Measurements from ENCODE around the gene HKDC1.

HKDC1 gene

DNA sequence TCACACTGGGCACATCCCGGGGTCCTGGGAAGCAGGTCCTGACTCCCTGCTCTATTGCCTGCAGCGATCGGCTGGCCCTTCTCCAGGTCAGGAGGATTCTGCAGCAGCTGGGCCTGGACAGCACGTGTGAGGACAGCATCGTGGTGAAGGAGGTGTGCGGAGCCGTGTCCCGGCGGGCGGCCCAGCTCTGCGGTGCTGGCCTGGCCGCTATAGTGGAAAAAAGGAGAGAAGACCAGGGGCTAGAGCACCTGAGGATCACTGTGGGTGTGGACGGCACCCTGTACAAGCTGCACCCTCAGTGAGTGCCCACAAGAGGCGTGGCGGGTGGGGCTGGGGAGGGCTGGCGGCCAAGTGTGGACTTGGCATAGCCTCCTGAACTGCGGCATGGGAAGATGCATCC is 45.4 kb downstream of the HKDC1 start:
- no peak overlapping the region for H2AFZ ChIP-seq (ENCODE audit: low read depth)
- no peak overlapping the region for H3K27ac ChIP-seq
- no peak overlapping the region for H3K9ac ChIP-seq
- TF ChIP-seq, protein P1, sequence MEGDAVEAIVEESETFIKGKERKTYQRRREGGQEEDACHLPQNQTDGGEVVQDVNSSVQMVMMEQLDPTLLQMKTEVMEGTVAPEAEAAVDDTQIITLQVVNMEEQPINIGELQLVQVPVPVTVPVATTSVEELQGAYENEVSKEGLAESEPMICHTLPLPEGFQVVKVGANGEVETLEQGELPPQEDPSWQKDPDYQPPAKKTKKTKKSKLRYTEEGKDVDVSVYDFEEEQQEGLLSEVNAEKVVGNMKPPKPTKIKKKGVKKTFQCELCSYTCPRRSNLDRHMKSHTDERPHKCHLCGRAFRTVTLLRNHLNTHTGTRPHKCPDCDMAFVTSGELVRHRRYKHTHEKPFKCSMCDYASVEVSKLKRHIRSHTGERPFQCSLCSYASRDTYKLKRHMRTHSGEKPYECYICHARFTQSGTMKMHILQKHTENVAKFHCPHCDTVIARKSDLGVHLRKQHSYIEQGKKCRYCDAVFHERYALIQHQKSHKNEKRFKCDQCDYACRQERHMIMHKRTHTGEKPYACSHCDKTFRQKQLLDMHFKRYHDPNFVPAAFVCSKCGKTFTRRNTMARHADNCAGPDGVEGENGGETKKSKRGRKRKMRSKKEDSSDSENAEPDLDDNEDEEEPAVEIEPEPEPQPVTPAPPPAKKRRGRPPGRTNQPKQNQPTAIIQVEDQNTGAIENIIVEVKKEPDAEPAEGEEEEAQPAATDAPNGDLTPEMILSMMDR (conservative IDR thresholded peaks at IDR 0.05; ENCODE audit: low read depth, low read length), result no peak
- no peaks in the 10 kb centered on the region for H3K79me2 ChIP-seq (ENCODE audit: insufficient read depth, low read depth)
- H3K36me3 ChIP-seq (ENCODE audit: insufficient read depth), result no peaks in the 10 kb centered on the region
- no peaks in the 10 kb centered on the region for H4K20me1 ChIP-seq (ENCODE audit: insufficient read depth)
- H3K4me1 ChIP-seq (ENCODE audit: low read depth, poor library complexity, severe bottlenecking), result no peaks in the 10 kb centered on the region
- no peak overlapping the region for H3K4me2 ChIP-seq
- H3K27me3 ChIP-seq (ENCODE audit: insufficient read depth, low read depth), result no peaks in the 10 kb centered on the region
- H3K4me3 ChIP-seq (IDR thresholded peaks at IDR 0.05; ENCODE audit: insufficient read depth, low read depth, low read length), result no peak overlapping the region

DNA sequence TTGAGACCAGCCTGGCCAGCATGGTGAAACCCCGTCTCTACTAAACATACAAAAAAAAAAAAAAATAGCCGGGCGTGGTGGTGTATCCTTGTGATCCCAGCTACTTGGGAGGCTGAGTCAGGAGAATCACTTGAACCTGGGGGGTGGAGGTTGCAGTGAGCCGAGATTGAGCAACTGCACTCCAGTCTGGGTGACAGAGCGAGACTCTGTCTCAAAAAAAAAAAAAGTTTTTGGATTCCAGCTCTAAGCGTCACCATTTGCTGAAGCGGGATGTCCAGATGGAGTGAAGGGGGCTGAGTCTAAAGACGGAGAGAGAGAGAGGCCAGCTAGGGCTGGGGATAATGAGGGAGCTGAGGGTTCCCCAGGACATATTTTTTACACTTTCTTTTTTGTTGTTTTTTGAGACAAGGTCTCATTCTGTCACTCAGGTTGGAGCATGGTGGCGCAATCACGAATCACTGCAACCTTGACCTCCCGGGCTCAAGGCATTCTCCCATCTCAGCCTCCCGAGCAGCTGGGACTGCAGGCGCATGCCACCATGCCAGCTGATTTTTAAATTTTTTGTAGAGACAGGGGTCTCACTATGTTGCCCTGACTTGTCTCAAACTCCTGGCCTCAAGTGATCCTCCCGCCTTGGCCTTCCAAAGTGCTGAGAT is 48.8 kb downstream of the HKDC1 start:
- Histone ChIP-seq H3K27ac (no peak overlapping the region), H3K4me3 (IDR thresholded peaks at IDR 0.05; ENCODE audit: insufficient read depth, low read depth, low read length) (no peak overlapping the region), H4K20me1 (ENCODE audit: insufficient read depth) (no peaks in the 10 kb centered on the region), H2AFZ (ENCODE audit: low read depth) (no peak overlapping the region), H3K27me3 (ENCODE audit: insufficient read depth, low read depth) (no peaks in the 10 kb centered on the region), H3K9ac (no peak overlapping the region), H3K36me3 (ENCODE audit: insufficient read depth) (no peaks in the 10 kb centered on the region), H3K4me1 (ENCODE audit: low read depth, poor library complexity, severe bottlenecking) (no peaks in the 10 kb centered on the region), H3K4me2 (no peak overlapping the region), H3K79me2 (ENCODE audit: insufficient read depth, low read depth) (no peaks in the 10 kb centered on the region)
- TF ChIP-seq, protein P1 (conservative IDR thresholded peaks at IDR 0.05; ENCODE audit: low read depth, low read length), result no peak

DNA sequence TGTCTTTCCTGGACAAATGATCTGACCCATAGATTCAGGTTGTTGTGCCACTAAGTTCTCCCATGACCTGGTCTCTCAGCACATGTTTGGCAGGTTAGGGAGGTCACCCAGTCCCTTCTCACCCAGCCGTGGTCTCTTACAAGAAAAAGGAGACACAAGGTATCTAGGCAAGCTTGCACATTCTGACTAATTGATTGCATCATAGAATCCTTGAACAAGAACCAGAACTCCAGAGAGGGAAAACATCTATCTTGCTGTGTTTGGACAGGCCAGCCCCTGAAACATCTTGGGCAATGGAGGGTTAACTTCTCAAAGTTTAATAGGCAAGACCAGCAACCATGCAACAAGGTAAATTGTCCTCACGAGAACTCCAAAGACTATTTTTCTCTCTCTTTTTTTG is 49.6 kb downstream of the HKDC1 start:
- H3K27me3 ChIP-seq (ENCODE audit: insufficient read depth, low read depth), result no peaks in the 10 kb centered on the region
- H3K9ac ChIP-seq, result no peak overlapping the region
- H3K4me2 ChIP-seq, result no peak overlapping the region
- H2AFZ ChIP-seq (ENCODE audit: low read depth), result no peak overlapping the region
- H3K4me1 ChIP-seq (ENCODE audit: low read depth, poor library complexity, severe bottlenecking), result no peaks in the 10 kb centered on the region
- TF ChIP-seq, protein P1 (conservative IDR thresholded peaks at IDR 0.05; ENCODE audit: low read depth, low read length), result no peak
- H3K27ac ChIP-seq, result no peak overlapping the region
- H3K4me3 ChIP-seq (IDR thresholded peaks at IDR 0.05; ENCODE audit: insufficient read depth, low read depth, low read length), result no peak overlapping the region
- no peaks in the 10 kb centered on the region for H3K79me2 ChIP-seq (ENCODE audit: insufficient read depth, low read depth)
- H3K36me3 ChIP-seq (ENCODE audit: insufficient read depth), result no peaks in the 10 kb centered on the region
- no peaks in the 10 kb centered on the region for H4K20me1 ChIP-seq (ENCODE audit: insufficient read depth)

DNA sequence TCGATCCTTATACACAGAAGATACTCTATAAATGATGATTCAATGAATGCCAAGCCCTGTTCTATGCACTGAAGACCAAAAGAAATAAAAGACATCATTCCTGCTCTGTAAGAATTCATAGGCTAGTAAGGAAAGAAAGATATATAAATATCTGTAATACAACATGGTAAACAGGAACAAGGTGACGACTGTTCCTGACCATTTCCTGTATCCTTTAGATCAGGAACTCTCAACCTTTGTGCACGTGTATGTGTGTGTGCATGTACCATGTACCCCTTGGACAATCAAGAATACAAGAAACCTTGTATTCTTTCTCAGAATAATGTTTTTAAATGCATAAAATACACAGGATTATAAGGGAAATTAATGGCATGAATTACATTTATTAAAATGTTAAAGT is 50.9 kb downstream of the HKDC1 start:
- H3K36me3 ChIP-seq (ENCODE audit: insufficient read depth), result no peaks in the 10 kb centered on the region
- no peak overlapping the region for H3K4me2 ChIP-seq
- H3K4me3 ChIP-seq (IDR thresholded peaks at IDR 0.05; ENCODE audit: insufficient read depth, low read depth, low read length), result no peak overlapping the region
- no peaks in the 10 kb centered on the region for H3K27me3 ChIP-seq (ENCODE audit: insufficient read depth, low read depth)
- H3K4me1 ChIP-seq (ENCODE audit: low read depth, poor library complexity, severe bottlenecking), result no peaks in the 10 kb centered on the region
- H4K20me1 ChIP-seq (ENCODE audit: insufficient read depth), result no peaks in the 10 kb centered on the region
- TF ChIP-seq, protein P1 (conservative IDR thresholded peaks at IDR 0.05; ENCODE audit: low read depth, low read length), result no peak
- H3K27ac ChIP-seq, result no peak overlapping the region
- no peaks in the 10 kb centered on the region for H3K79me2 ChIP-seq (ENCODE audit: insufficient read depth, low read depth)
- H2AFZ ChIP-seq (ENCODE audit: low read depth), result no peak overlapping the region
- no peak overlapping the region for H3K9ac ChIP-seq
